ENCODE measurements around the gene MADD. TPM values are rescaled to one million over a fixed set of nuclear protein-coding genes. Genes with fewer than 3 reads are reported as not detected.

The MADD gene
- total RNA-seq, 1 donor from 2014 or later, result 9.0 TPM

DNA sequence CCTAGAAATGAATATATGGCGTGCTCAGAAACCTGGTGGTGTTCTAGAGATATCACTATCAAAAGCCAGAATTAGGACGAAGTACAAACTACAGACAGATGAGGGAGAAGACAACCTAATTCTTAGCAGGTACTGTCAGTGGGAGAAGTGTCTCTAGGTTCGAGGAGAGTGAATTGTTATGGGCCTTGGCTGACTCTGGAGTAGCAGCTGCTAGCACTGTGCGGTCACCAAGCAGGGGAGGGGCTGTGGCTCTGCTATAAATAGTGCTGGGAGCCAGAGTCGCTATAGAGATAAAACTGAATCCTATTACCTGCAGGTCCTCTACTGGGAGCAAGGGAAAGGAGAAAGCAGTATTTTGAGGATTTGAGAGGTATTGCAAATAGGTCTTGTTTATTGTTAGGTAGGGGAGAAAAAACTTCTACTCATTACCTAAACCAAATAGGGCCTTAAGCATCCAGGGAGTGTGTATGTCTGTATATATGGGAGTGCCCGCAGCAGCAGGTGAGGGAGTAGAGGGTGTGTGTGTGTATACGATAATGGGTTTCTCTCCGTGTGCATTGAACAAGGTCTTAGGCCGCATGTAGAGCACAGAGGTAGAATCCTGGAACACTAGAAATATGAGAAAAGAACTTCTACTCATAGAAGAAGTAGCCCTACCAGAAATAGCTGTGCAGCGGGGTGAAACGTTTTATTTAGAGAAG, 2.2 kb downstream of the MADD start:
- no peak for FAIRE-seq
- TF ChIP-seq, protein P1, sequence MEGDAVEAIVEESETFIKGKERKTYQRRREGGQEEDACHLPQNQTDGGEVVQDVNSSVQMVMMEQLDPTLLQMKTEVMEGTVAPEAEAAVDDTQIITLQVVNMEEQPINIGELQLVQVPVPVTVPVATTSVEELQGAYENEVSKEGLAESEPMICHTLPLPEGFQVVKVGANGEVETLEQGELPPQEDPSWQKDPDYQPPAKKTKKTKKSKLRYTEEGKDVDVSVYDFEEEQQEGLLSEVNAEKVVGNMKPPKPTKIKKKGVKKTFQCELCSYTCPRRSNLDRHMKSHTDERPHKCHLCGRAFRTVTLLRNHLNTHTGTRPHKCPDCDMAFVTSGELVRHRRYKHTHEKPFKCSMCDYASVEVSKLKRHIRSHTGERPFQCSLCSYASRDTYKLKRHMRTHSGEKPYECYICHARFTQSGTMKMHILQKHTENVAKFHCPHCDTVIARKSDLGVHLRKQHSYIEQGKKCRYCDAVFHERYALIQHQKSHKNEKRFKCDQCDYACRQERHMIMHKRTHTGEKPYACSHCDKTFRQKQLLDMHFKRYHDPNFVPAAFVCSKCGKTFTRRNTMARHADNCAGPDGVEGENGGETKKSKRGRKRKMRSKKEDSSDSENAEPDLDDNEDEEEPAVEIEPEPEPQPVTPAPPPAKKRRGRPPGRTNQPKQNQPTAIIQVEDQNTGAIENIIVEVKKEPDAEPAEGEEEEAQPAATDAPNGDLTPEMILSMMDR (IDR thresholded peaks at IDR 0.05; ENCODE audit: insufficient read depth, low read length, severe bottlenecking), result no peak
- Histone ChIP-seq H3K36me3 (ENCODE audit: control insufficient read depth, insufficient read depth, low read length) (peaks cover 15% of the 10 kb centered on the region), H3K4me3 (ENCODE audit: low read depth, low read length) (no peak overlapping the region), H3K27me3 (ENCODE audit: control insufficient read depth, insufficient read depth, low read length) (no peaks in the 10 kb centered on the region)
- no peak for DNase-seq (ENCODE audit: low read depth)

DNA sequence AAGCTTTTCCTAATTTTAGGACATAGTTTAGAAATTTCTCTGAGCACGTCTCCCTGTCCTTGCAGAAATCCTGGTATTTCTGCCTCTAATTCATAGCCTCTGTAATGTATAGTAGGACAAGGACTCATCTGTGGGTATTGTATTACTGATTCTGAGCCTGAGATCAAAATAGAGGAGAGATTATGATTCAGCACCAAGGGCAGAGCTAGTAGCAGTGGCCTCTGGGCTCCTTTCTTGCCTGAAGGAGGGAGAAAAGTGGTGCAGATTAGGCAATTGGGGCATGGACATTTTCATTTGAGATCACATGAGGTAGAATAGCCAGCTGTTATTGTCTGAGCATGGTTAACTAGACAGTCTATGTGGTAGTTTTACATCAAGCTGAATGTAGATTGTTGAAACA, 2.8 kb downstream of the MADD start:
- TF ChIP-seq, protein P1 (IDR thresholded peaks at IDR 0.05; ENCODE audit: insufficient read depth, low read length, severe bottlenecking), result no peak
- FAIRE-seq, result no peak
- Histone ChIP-seq H3K36me3 (ENCODE audit: control insufficient read depth, insufficient read depth, low read length) (peaks cover 16% of the 10 kb centered on the region), H3K4me3 (ENCODE audit: low read depth, low read length) (no peak overlapping the region), H3K27me3 (ENCODE audit: control insufficient read depth, insufficient read depth, low read length) (no peaks in the 10 kb centered on the region)
- no peak for DNase-seq (ENCODE audit: low read depth)

DNA sequence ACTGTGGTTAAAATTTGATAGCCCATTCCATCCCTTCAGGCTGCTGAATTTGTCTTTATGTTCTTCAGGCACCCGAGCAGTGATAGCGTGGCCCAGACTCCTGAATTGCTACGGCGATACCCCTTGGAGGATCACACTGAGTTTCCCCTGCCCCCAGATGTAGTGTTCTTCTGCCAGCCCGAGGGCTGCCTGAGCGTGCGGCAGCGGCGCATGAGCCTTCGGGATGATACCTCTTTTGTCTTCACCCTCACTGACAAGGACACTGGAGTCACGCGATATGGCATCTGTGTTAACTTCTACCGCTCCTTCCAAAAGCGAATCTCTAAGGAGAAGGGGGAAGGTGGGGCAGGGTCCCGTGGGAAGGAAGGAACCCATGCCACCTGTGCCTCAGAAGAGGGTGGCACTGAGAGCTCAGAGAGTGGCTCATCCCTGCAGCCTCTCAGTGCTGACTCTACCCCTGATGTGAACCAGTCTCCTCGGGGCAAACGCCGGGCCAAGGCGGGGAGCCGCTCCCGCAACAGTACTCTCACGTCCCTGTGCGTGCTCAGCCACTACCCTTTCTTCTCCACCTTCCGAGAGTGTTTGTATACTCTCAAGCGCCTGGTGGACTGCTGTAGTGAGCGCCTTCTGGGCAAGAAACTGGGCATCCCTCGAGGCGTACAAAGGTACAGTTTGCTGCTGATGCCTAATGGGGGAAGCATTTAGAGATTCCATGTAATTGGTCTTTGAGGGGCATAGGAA, 4.7 kb downstream of the MADD start:
- Histone ChIP-seq H3K27me3 (ENCODE audit: control insufficient read depth, insufficient read depth, low read length) (no peaks in the 10 kb centered on the region), H3K4me3 (ENCODE audit: low read depth, low read length) (no peak overlapping the region), H3K36me3 (ENCODE audit: control insufficient read depth, insufficient read depth, low read length) (peaks cover 19% of the 10 kb centered on the region)
- FAIRE-seq (no peak), DNase-seq (ENCODE audit: low read depth) (no peak)
- TF ChIP-seq, protein P1 (IDR thresholded peaks at IDR 0.05; ENCODE audit: insufficient read depth, low read length, severe bottlenecking), result no peak

DNA sequence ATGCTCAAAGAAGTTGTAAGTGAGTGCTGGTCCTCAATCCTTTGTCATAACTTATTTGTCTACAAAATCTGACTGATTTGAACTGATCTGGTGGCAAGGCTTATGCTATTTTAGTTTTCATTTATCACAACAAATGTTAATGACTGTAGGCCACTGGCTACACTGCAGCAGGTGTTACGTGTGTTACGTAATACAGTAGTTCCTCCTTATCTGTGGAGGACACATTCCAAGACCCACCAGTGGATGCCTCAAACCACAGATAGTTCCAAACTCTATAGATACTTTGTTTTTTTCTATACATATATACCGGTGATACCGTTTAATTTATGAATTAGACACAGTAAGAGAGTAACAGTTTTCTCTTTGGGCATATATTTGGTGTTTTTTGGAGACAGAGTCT, 7.0 kb downstream of the MADD start:
- TF ChIP-seq, protein P1 (IDR thresholded peaks at IDR 0.05; ENCODE audit: insufficient read depth, low read length, severe bottlenecking), result no peak
- FAIRE-seq, result no peak
- no peaks in the 10 kb centered on the region for H3K27me3 ChIP-seq (ENCODE audit: control insufficient read depth, insufficient read depth, low read length)
- peaks cover 21% of the 10 kb centered on the region for H3K36me3 ChIP-seq (ENCODE audit: control insufficient read depth, insufficient read depth, low read length)
- H3K4me3 ChIP-seq (ENCODE audit: low read depth, low read length), result no peak overlapping the region
- no peak for DNase-seq (ENCODE audit: low read depth)

DNA sequence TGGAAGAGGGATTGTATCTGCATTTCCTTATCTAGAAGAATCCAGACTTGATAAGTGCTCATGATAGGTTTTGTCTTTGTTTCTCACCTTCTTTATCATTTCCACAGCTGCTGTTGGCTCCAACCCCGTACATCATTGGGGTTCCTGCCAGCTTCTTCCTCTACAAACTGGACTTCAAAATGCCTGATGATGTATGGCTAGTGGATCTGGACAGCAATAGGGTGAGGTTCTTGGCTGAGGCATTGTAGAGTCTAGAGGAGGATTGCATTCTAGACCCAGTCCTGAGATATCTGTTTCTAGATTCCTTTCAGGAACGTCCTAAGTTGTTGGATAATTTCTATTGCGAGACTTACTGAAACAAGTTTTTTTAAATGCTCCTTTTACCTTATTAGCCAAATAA, 8.1 kb downstream of the MADD start:
- TF ChIP-seq, protein P1 (IDR thresholded peaks at IDR 0.05; ENCODE audit: insufficient read depth, low read length, severe bottlenecking), result no peak
- DNase-seq (ENCODE audit: low read depth), result no peak
- Histone ChIP-seq H3K36me3 (ENCODE audit: control insufficient read depth, insufficient read depth, low read length) (peaks cover 29% of the 10 kb centered on the region), H3K4me3 (ENCODE audit: low read depth, low read length) (no peak overlapping the region), H3K27me3 (ENCODE audit: control insufficient read depth, insufficient read depth, low read length) (no peaks in the 10 kb centered on the region)
- no peak for FAIRE-seq
